Keratinocyte (primary cell): ENCODE results near the gene ASS1. TPM values are rescaled to one million over a fixed set of nuclear protein-coding genes. Genes with fewer than 3 reads are reported as not detected.

ENCODE experiments used
- DNase-seq: peaks from one replicate; pipeline ENCODE4 v3.0.0-alpha.2; 2011; ENCODE audit warnings: low read depth, missing footprints, low spot score
- FAIRE-seq: peaks from 2 replicates; lab custom pipeline; 2011; peaks lifted over from hg19 to GRCh38; lab: Jason Lieb, UNC
- H2AFZ ChIP-seq: 2 replicates; pipeline ENCODE4 v1.6.0; 2012; ENCODE audit warnings: low read length, control low read depth, inconsistent platforms; ENCODE audit not compliant: control insufficient read depth
- H3K27ac ChIP-seq: 2 replicates; pipeline ENCODE4 v1.5.1; 2011; ENCODE audit warnings: low read length; ENCODE audit not compliant: control insufficient read depth, insufficient read depth
- H3K27me3 ChIP-seq: 3 replicates; pipeline ENCODE4 v1.6.0; 2011; ENCODE audit warnings: low read length; ENCODE audit not compliant: control insufficient read depth, insufficient read depth; ENCODE audit errors: extremely low read depth
- H3K36me3 ChIP-seq, 2 experiments: 2 replicates in 1 of 2; 3 replicates in 1 of 2; pipeline ENCODE4 v1.5.1; 2011; ENCODE audit warnings: low read length in 2 of 2, mild to moderate bottlenecking in 1 of 2; ENCODE audit not compliant: control insufficient read depth in 2 of 2, insufficient read depth in 2 of 2; ENCODE audit errors: extremely low read depth in 1 of 2
- H3K4me1 ChIP-seq: 3 replicates; pipeline ENCODE4 v1.5.1; 2011; ENCODE audit warnings: low read length; ENCODE audit not compliant: control insufficient read depth, insufficient read depth; ENCODE audit errors: extremely low read depth
- H3K4me2 ChIP-seq: 3 replicates; pipeline ENCODE4 v1.6.0; 2011; ENCODE audit warnings: low read depth, low read length; ENCODE audit not compliant: control insufficient read depth, insufficient read depth; ENCODE audit errors: extremely low read depth
- H3K4me3 ChIP-seq, 3 experiments: fragments of 200-600 bp in 1 of 3; sonication (generic) in 1 of 3; 2 replicates in 2 of 3; 3 replicates in 1 of 3; pipeline ENCODE4 v1.5.1; 2011 to 2016; ENCODE audit warnings: low read length in 3 of 3, mild to moderate bottlenecking in 3 of 3, control low read depth in 2 of 3, inconsistent platforms in 1 of 3, low read depth in 1 of 3, mixed read lengths in 1 of 3, mixed run types in 1 of 3, moderate library complexity in 1 of 3; ENCODE audit not compliant: control insufficient read depth in 2 of 3, insufficient read depth in 2 of 3; ENCODE audit errors: extremely low read depth in 1 of 3
- H3K79me2 ChIP-seq: 2 replicates; pipeline ENCODE4 v1.6.0; 2012; ENCODE audit warnings: low read length; ENCODE audit not compliant: control insufficient read depth, insufficient read depth
- H3K9ac ChIP-seq: 3 replicates; pipeline ENCODE4 v1.6.0; 2011; ENCODE audit warnings: low read length; ENCODE audit not compliant: control insufficient read depth, insufficient read depth; ENCODE audit errors: extremely low read depth
- H3K9me1 ChIP-seq: 3 replicates; pipeline ENCODE4 v1.6.0; 2011; ENCODE audit warnings: low read length; ENCODE audit not compliant: control insufficient read depth, insufficient read depth; ENCODE audit errors: extremely low read depth
- H3K9me3 ChIP-seq: 2 replicates; pipeline ENCODE4 v1.5.1; 2012; ENCODE audit warnings: low read depth, low read length; ENCODE audit not compliant: control insufficient read depth
- H4K20me1 ChIP-seq: 3 replicates; pipeline ENCODE4 v1.6.0; 2011; ENCODE audit warnings: low read length; ENCODE audit not compliant: control insufficient read depth, insufficient read depth; ENCODE audit errors: extremely low read depth
- EZH2 ChIP-seq: IDR thresholded peaks from one replicate; pipeline ENCODE4 v1.6.1; 2012; ENCODE audit warnings: inconsistent platforms, mild to moderate bottlenecking, low read length, moderate library complexity
- dilution Hi-C: fragments of 300-500 bp; cut with MboI; formaldehyde crosslinking; loops from one replicate; pipeline ENCODE4 v1.7.0; 2020; ENCODE audit warnings: low sequenced_read_pairs; ENCODE audit not compliant: extremely low pct_ligation_motif_present
- polyA plus RNA-seq, 5 experiments: library from polyadenylated mRNA; depleted of rRNA in 3 of 5; stranded (reverse) in 3 of 5; stranded (forward) in 1 of 5; unstranded in 1 of 5; fragments of >200 nt; gene quantifications; 1 replicate in 1 of 5; 2 replicates in 3 of 5; 3 replicates in 1 of 5; pipeline versions ENCODE4 v1.2.1 to v1.2.3, GENCODE V29; 2011 to 2012; ENCODE audit warnings: missing spikeins in 2 of 5, low read depth in 1 of 5, low replicate concordance in 1 of 5
- TF ChIP-seq, protein P1 (sequence below), 3 experiments: IDR thresholded peaks in 1 of 3; conservative IDR thresholded peaks in 1 of 3; optimal IDR thresholded peaks in 1 of 3; 2 replicates in 2 of 3; 3 replicates in 1 of 3; pipeline versions ENCODE3 to v1.5.1; 2011; ENCODE audit warnings: low read length in 3 of 3, mild to moderate bottlenecking in 3 of 3, moderate library complexity in 2 of 3, control low read depth in 1 of 3, inconsistent platforms in 1 of 3; ENCODE audit not compliant: insufficient read depth in 2 of 3; ENCODE audit errors: extremely low read depth in 1 of 3

Gene ASS1
- polyA plus RNA-seq, 1 donor (not counting 4 experiments of a cell fraction or from before 2014, with no cell fraction given) = 52.4 TPM

DNA sequence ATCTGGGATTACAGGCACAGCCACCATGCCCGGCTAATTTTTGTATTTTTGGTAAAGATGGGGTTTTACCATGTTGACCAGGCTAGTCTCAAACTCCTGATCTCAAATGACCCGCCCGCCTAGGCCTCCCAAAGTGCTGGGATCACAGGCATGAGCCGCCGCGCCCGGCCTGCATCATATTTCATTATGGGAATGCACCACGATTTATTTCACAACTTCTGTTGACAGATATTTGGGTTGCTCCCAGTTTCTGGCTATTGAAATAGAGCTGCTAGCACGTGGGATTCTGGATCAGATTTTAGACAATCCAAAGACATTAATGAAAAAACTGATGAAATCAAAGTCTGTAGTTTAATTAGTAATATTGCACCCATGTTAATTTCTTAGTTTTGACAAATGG lies 86.2 kb downstream of the ASS1 start:
- H4K20me1 ChIP-seq = no peaks in the 10 kb centered on the region
- no peak for DNase-seq

DNA sequence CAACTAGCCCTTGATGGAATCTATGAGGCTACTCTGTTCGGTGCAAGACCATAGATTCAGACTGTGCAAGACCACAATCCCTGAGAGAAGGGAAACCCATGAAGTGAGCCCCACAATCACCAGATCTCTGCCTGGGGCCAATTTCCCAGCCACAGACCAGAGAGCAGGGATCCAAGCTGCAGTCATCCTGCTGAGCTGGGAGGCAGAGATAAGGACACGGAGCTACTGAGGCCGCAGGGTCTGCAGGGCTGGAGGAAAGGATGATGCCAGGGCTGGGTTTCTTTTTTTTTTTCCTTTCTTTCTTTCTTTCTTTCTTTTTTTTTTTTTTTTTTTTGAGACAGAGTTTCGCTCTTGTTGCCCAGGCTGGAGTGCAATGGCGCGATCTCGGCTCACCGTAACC lies 86.9 kb downstream of the ASS1 start:
- Histone ChIP-seq H3K4me1 (peaks cover 14% of the 10 kb centered on the region), H4K20me1 (no peaks in the 10 kb centered on the region), H3K9me1 (no peaks in the 10 kb centered on the region), H3K36me3 (no peaks in the 10 kb centered on the region), H3K27ac (no peak overlapping the region), H3K9me3 (no peaks in the 10 kb centered on the region), H3K9ac (no peak overlapping the region), H3K79me2 (no peaks in the 10 kb centered on the region), H3K4me2 (no peak overlapping the region), H3K4me3 (no peak overlapping the region), H3K27me3 (peaks cover 2% of the 10 kb centered on the region), H2AFZ (no peak overlapping the region)
- DNase-seq (no peak), FAIRE-seq (no peak)
- dilution Hi-C loops = no loop called here
- TF ChIP-seq, protein P1, sequence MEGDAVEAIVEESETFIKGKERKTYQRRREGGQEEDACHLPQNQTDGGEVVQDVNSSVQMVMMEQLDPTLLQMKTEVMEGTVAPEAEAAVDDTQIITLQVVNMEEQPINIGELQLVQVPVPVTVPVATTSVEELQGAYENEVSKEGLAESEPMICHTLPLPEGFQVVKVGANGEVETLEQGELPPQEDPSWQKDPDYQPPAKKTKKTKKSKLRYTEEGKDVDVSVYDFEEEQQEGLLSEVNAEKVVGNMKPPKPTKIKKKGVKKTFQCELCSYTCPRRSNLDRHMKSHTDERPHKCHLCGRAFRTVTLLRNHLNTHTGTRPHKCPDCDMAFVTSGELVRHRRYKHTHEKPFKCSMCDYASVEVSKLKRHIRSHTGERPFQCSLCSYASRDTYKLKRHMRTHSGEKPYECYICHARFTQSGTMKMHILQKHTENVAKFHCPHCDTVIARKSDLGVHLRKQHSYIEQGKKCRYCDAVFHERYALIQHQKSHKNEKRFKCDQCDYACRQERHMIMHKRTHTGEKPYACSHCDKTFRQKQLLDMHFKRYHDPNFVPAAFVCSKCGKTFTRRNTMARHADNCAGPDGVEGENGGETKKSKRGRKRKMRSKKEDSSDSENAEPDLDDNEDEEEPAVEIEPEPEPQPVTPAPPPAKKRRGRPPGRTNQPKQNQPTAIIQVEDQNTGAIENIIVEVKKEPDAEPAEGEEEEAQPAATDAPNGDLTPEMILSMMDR (optimal IDR thresholded peaks at IDR 0.05 in 1 of 3, IDR thresholded peaks at IDR 0.05 in 1 of 3, conservative IDR thresholded peaks at IDR 0.05 in 1 of 3; ENCODE audit: extremely low read depth in 1 of 3, insufficient read depth in 2 of 3, low read length in 3 of 3) = no peak
- TF ChIP-seq EZH2 = no peak

More for the DNA sequence above, 86.2 kb downstream of the ASS1 start:
- Histone ChIP-seq H3K4me1 (peaks cover 7% of the 10 kb centered on the region), H3K9me3 (no peaks in the 10 kb centered on the region), H3K4me2 (no peak overlapping the region), H3K27me3 (peaks cover 2% of the 10 kb centered on the region), H3K9ac (no peak overlapping the region), H3K9me1 (no peaks in the 10 kb centered on the region), H3K79me2 (no peaks in the 10 kb centered on the region), H2AFZ (no peak overlapping the region), H3K4me3 (no peak overlapping the region), H3K36me3 (no peaks in the 10 kb centered on the region), H3K27ac (no peak overlapping the region)
- no peak for FAIRE-seq
- TF ChIP-seq EZH2 = no peak
- TF ChIP-seq, protein P1 (optimal IDR thresholded peaks at IDR 0.05 in 1 of 3, IDR thresholded peaks at IDR 0.05 in 1 of 3, conservative IDR thresholded peaks at IDR 0.05 in 1 of 3; ENCODE audit: extremely low read depth in 1 of 3, insufficient read depth in 2 of 3, low read length in 3 of 3) = no peak
- dilution Hi-C loops = no loop called here
